ENCODE data around the gene PIP4K2B. TPM values are rescaled to one million over a fixed set of nuclear protein-coding genes. Genes with fewer than 3 reads are reported as not detected.

Gene PIP4K2B
- total and polyA plus RNA-seq, 2 experiments from 2014 or later, result 11.1 to 39.3 TPM

GRCh38 chr17:38797828-38798227 is 1.5 kb downstream of the PIP4K2B start:
- no peak for TF ChIP-seq EZH2phosphoT487 (IDR thresholded peaks at IDR 0.05; ENCODE audit: low read depth, severe bottlenecking, unreplicated experiment)
- no peak for TF ChIP-seq CTCF (IDR thresholded peaks at IDR 0.05; ENCODE audit: poor library complexity)
- TF ChIP-seq EZH2 (IDR thresholded peaks at IDR 0.05; ENCODE audit: borderline replicate concordance), result no peak
- DNase-seq (ENCODE audit: low spot score), result no peak
- 84% methylated on average over 6 of the region's 6 CpGs for WGBS (ENCODE audit: low lambda C conversion rate, missing lambda C conversion rate)
- H3K27me3 ChIP-seq, result no peaks in the 10 kb centered on the region
- H3K4me2 ChIP-seq, result peak overlapping the region; percentile 85
- peaks cover 22% of the 10 kb centered on the region for H3K4me1 ChIP-seq (ENCODE audit: insufficient read depth)
- H3K36me3 ChIP-seq (replicated peaks; ENCODE audit: insufficient read depth, low read depth), result no peaks in the 10 kb centered on the region
- no peak overlapping the region for H2AFZ ChIP-seq
- peak overlapping the region; percentile 15 for H3K4me3 ChIP-seq
- peak overlapping the region; percentile 100 for H3K27ac ChIP-seq
- H3K9me2 ChIP-seq (replicated peaks; ENCODE audit: insufficient read depth), result no peaks in the 10 kb centered on the region
- H4K20me1 ChIP-seq (ENCODE audit: insufficient read depth, poor library complexity, severe bottlenecking), result peaks cover 35% of the 10 kb centered on the region
- no peaks in the 10 kb centered on the region for H3K9me3 ChIP-seq (ENCODE audit: low read depth)
- peaks cover 62% of the 10 kb centered on the region for H3K79me2 ChIP-seq

DNA sequence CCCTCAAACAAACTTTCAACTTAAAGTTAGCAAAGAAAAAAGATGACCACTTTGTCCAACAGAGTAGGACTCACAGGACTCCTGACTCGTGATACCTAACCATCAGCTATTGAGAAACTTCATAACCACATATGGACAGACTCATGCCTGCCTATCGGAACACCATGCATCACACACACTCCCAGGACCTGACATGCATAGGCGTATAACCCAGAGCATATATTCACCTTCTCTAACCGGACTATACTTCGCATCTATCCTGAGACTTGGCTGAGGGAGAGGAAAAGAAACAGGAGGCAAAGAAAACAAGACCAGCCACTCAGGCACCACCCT is 2.2 kb downstream of the PIP4K2B start:
- H3K9me3 ChIP-seq (ENCODE audit: low read depth), result no peaks in the 10 kb centered on the region
- peaks cover 69% of the 10 kb centered on the region for H3K79me2 ChIP-seq
- H4K20me1 ChIP-seq (ENCODE audit: insufficient read depth, poor library complexity, severe bottlenecking), result peaks cover 40% of the 10 kb centered on the region
- H3K9me2 ChIP-seq (replicated peaks; ENCODE audit: insufficient read depth), result no peaks in the 10 kb centered on the region
- peaks cover 22% of the 10 kb centered on the region for H3K4me1 ChIP-seq (ENCODE audit: insufficient read depth)
- no peaks in the 10 kb centered on the region for H3K27me3 ChIP-seq
- DNase-seq (ENCODE audit: low spot score), result no peak
- 83% methylated on average over 5 of the region's 5 CpGs for WGBS (ENCODE audit: low lambda C conversion rate, missing lambda C conversion rate)
- peak overlapping the region; percentile 85 for H3K4me2 ChIP-seq
- H3K36me3 ChIP-seq (replicated peaks; ENCODE audit: insufficient read depth, low read depth), result no peaks in the 10 kb centered on the region
- TF ChIP-seq EZH2phosphoT487 (IDR thresholded peaks at IDR 0.05; ENCODE audit: low read depth, severe bottlenecking, unreplicated experiment) (no peak), CTCF (IDR thresholded peaks at IDR 0.05; ENCODE audit: poor library complexity) (no peak), EZH2 (IDR thresholded peaks at IDR 0.05; ENCODE audit: borderline replicate concordance) (no peak)
- H3K27ac ChIP-seq, result peak overlapping the region; percentile 100
- H3K4me3 ChIP-seq, result no peak overlapping the region
- no peak overlapping the region for H2AFZ ChIP-seq

DNA sequence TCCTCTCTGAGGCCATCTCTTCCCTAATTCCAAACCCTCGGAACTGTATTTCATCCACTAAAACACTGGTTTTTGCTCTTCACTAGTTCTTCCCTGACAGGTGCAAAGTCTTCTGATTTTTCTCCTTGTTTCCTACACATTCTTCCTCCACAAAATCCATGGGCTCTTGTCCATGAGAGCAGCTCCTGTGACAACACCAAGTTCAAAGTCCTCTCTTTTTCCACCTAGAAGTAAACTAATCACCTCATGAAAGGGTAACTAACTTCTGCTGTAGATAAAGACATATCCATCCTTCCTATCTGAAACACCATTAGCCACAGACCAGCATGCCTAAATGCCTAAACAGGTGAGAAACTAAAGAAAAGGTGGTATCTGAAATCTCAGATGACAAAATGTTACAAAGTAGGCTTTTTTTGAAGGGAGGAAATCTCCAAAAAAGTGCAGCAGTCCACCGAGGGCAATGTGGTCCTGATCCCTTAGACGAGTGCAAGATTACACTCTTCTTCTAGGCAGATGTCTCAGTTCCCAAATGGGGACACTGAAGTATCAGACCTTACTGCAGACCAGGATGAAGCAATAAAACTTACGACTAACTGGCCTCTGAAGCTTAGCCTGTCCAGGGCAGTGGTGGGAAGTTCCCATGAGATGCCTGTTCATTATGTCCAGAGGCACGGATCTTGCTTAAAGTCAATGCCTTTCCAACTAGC is 2.8 kb downstream of the PIP4K2B start:
- peak; percentile 34 for DNase-seq (ENCODE audit: low spot score)
- no peak for TF ChIP-seq EZH2phosphoT487 (IDR thresholded peaks at IDR 0.05; ENCODE audit: low read depth, severe bottlenecking, unreplicated experiment)
- peak overlapping the region; percentile 85 for H3K4me2 ChIP-seq
- no peaks in the 10 kb centered on the region for H3K27me3 ChIP-seq
- peaks cover 22% of the 10 kb centered on the region for H3K4me1 ChIP-seq (ENCODE audit: insufficient read depth)
- H3K4me3 ChIP-seq, result no peak overlapping the region
- H3K79me2 ChIP-seq, result peaks cover 74% of the 10 kb centered on the region
- H2AFZ ChIP-seq, result no peak overlapping the region
- H3K36me3 ChIP-seq (replicated peaks; ENCODE audit: insufficient read depth, low read depth), result no peaks in the 10 kb centered on the region
- no peaks in the 10 kb centered on the region for H3K9me2 ChIP-seq (replicated peaks; ENCODE audit: insufficient read depth)
- peak overlapping the region; percentile 100 for H3K27ac ChIP-seq
- 63% methylated on average over 5 of the region's 5 CpGs for WGBS (ENCODE audit: low lambda C conversion rate, missing lambda C conversion rate)
- H4K20me1 ChIP-seq (ENCODE audit: insufficient read depth, poor library complexity, severe bottlenecking), result peaks cover 40% of the 10 kb centered on the region
- H3K9me3 ChIP-seq (ENCODE audit: low read depth), result no peaks in the 10 kb centered on the region

DNA sequence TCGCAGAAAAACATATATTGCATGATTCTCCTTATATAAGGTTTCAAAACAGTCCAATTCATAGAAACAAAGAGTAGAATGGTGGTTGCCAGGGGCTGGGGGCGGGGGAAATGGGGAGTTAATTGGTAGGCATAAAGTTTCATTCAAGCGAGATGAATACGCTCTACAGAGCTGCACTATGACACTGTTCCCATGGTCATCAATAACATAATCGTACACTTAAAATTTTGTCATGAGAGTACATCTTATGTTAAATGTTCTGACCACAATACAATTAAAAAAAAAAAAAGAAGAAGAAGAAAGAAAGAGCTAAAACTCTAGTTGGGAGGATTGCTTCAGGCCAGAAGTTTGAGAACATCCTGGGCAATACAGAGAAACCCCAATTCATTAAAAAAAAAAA is 5.1 kb downstream of the PIP4K2B start:
- peaks cover 22% of the 10 kb centered on the region for H3K4me1 ChIP-seq (ENCODE audit: insufficient read depth)
- no peak overlapping the region for H3K27ac ChIP-seq
- H3K27me3 ChIP-seq, result no peaks in the 10 kb centered on the region
- H2AFZ ChIP-seq, result no peak overlapping the region
- TF ChIP-seq EZH2 (IDR thresholded peaks at IDR 0.05; ENCODE audit: borderline replicate concordance) (no peak), EZH2phosphoT487 (IDR thresholded peaks at IDR 0.05; ENCODE audit: low read depth, severe bottlenecking, unreplicated experiment) (no peak), CTCF (IDR thresholded peaks at IDR 0.05; ENCODE audit: poor library complexity) (no peak)
- DNase-seq (ENCODE audit: low spot score), result no peak
- H3K4me2 ChIP-seq, result no peak overlapping the region
- H3K36me3 ChIP-seq (replicated peaks; ENCODE audit: insufficient read depth, low read depth), result no peaks in the 10 kb centered on the region
- WGBS (ENCODE audit: low lambda C conversion rate, missing lambda C conversion rate), result 94% methylated on average over 5 of the region's 5 CpGs
- H3K79me2 ChIP-seq, result peaks cover 97% of the 10 kb centered on the region
- H4K20me1 ChIP-seq (ENCODE audit: insufficient read depth, poor library complexity, severe bottlenecking), result peaks cover 54% of the 10 kb centered on the region
- H3K4me3 ChIP-seq, result no peak overlapping the region
- H3K9me3 ChIP-seq (ENCODE audit: low read depth), result no peaks in the 10 kb centered on the region
- no peaks in the 10 kb centered on the region for H3K9me2 ChIP-seq (replicated peaks; ENCODE audit: insufficient read depth)
